Mucosa of descending colon (tissue), 3 donors: ENCODE measurements around the gene VARS2. TPM values are rescaled to one million over a fixed set of nuclear protein-coding genes. Genes with fewer than 3 reads are reported as not detected.
"Not testable (repeated sequence)": the region's sequence is repeated elsewhere in the genome, so short reads cannot be mapped to it uniquely, and the experiment has no call there.

Experiments used
- ATAC-seq: fragments of 200-7000 bp; cut with Tn5 transposase; one replicate; pipeline ENCODE4 v1.9.1; 2020; ENCODE audit warnings: mild to moderate bottlenecking, moderate library complexity
- DNase-seq, 3 donors: peaks; one replicate each; pipeline ENCODE4 v3.0.0-alpha.2; 2020
- H3K36me3 ChIP-seq: fragments of 200-600 bp; one replicate; pipeline ENCODE4 v1.8.0; 2021; ENCODE audit warnings: low read depth, mild to moderate bottlenecking
- H3K4me1 ChIP-seq: fragments of 200-600 bp; one replicate; pipeline ENCODE4 v1.8.0; 2021; ENCODE audit warnings: low read depth, mild to moderate bottlenecking
- H3K4me3 ChIP-seq: fragments of 200-600 bp; one replicate; pipeline ENCODE4 v1.8.0; 2021; ENCODE audit warnings: mild to moderate bottlenecking
- H3K9me3 ChIP-seq: fragments of 200-600 bp; one replicate; pipeline ENCODE4 v1.8.0; 2021; ENCODE audit warnings: mild to moderate bottlenecking
- CTCF ChIP-seq: fragments of 200-600 bp; IDR thresholded peaks from one replicate; pipeline ENCODE4 v1.8.0; 2022; ENCODE audit warnings: antibody characterized with exemption, mild to moderate bottlenecking
- intact Hi-C, 2 donors: fragments of 100-400 bp; cut with DNase I in 1 of 2; cut with micrococcal nuclease in 1 of 2; formaldehyde crosslinking; loops; one replicate each; pipeline versions ENCODE4 v1.11.0 to v1.11.1; 2022; cut with DNase I, micrococcal nuclease
- total RNA-seq, 3 donors: library from RNA; stranded (reverse); fragmentation: NEBNext Ultra II Directional in 2 of 3; extraction: Animal tissue kit (Norgen Biotek cat#: 25700) in 2 of 3; gene quantifications; one replicate each; pipeline versions ENCODE4 v1.2.1 to v1.2.4, GENCODE V29; 2021 to 2023
- donor health status: DM: no; HTN: no; CAD: no; lungs with moderate emphysema.
- donor health status: DM: no; HTN: no; CAD: no.
- donor health status: DM: no; HTN: yes; CAD: no.

The VARS2 gene
- total RNA-seq, 3 donors from 2014 or later, result 20.9 to 27.6 (median 27.3) TPM

- no peaks in the 10 kb centered on the region for H3K36me3 ChIP-seq
- intact Hi-C loops, result no loop called here
Measured at GRCh38 chr6:30873137-30873640, 40.8 kb upstream of the VARS2 start.

GRCh38 chr6:30873795-30874194 is 40.2 kb upstream of the VARS2 start:
- H3K4me3 ChIP-seq, DNase-seq, H3K36me3 ChIP-seq, intact Hi-C loops, ATAC-seq, H3K4me1 ChIP-seq: not testable (repeated sequence)
- H3K9me3 ChIP-seq, result peaks cover 18% of the 10 kb centered on the region

More at GRCh38 chr6:30873137-30873640, 40.8 kb upstream of the VARS2 start:
- ATAC-seq, result no peak
- peaks cover 23% of the 10 kb centered on the region for H3K9me3 ChIP-seq
- no peak for TF ChIP-seq CTCF
- no peak for DNase-seq
- peaks cover 3% of the 10 kb centered on the region for H3K4me1 ChIP-seq
- no peak overlapping the region for H3K4me3 ChIP-seq

- ATAC-seq (peak; percentile 18), DNase-seq (no peak)
- Histone ChIP-seq H3K9me3 (peaks cover 6% of the 10 kb centered on the region), H3K36me3 (no peaks in the 10 kb centered on the region), H3K4me3 (no peak overlapping the region), H3K4me1 (peaks cover 3% of the 10 kb centered on the region)
- intact Hi-C loops, result loop anchor here (5.0 kb wide), 1 partner anchor 48 kb away; no protein-coding TSS in a partner anchor
- TF ChIP-seq CTCF, result no peak
Measured at GRCh38 chr6:30875244-30876038, 38.6 kb upstream of the VARS2 start.

- intact Hi-C loops, result loop anchor here (5.0 kb wide), 1 partner anchor 49 kb away; no protein-coding TSS in a partner anchor
- DNase-seq, result no peak
- H3K36me3 ChIP-seq, result no peaks in the 10 kb centered on the region
- no peak for TF ChIP-seq CTCF
- no peak for ATAC-seq
- H3K4me3 ChIP-seq, result no peak overlapping the region
- peaks cover 3% of the 10 kb centered on the region for H3K9me3 ChIP-seq
- peaks cover 3% of the 10 kb centered on the region for H3K4me1 ChIP-seq
Measured at GRCh38 chr6:30876039-30876730, 37.9 kb upstream of the VARS2 start.

GRCh38 chr6:30877419-30878262 is 36.4 kb upstream of the VARS2 start:
- ATAC-seq (peak; percentile 93), DNase-seq (peak; percentile 88 to 97 (median 92))
- Histone ChIP-seq H3K9me3 (no peaks in the 10 kb centered on the region), H3K36me3 (no peaks in the 10 kb centered on the region), H3K4me3 (no peak overlapping the region), H3K4me1 (peaks cover 11% of the 10 kb centered on the region)
- intact Hi-C loops, result loop anchor here (5.0 kb wide), 1 partner anchor 50 kb away; no protein-coding TSS in a partner anchor
- TF ChIP-seq CTCF, result peak; percentile 80
